Measurements from ENCODE around the gene SNX15.

SNX15 gene

DNA sequence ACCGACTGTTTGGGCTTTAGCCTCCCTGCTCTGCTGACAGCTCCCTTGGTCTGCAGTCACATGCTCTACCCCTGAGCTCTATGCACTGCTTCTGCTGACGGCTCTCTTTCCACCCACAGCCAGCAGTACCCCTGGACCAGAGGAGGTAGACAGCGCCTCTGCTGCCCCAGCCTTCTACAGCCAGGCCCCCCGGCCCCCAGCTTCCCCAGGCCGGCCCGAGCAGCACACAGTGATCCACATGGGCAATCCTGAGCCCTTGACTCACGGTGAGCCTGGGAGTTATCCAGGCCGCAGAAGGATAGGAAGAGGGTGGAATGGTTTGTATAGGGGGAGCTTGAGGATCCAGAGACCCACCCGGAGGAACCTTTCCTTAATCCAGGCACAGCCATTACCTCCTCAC lies 59.6 kb downstream of the SNX15 start:
- ATAC-seq (ENCODE audit: insufficient read depth, low read depth) (no peak), DNase-seq (no peak)
- H3K27ac ChIP-seq (ENCODE audit: low read length) = no peak overlapping the region

DNA sequence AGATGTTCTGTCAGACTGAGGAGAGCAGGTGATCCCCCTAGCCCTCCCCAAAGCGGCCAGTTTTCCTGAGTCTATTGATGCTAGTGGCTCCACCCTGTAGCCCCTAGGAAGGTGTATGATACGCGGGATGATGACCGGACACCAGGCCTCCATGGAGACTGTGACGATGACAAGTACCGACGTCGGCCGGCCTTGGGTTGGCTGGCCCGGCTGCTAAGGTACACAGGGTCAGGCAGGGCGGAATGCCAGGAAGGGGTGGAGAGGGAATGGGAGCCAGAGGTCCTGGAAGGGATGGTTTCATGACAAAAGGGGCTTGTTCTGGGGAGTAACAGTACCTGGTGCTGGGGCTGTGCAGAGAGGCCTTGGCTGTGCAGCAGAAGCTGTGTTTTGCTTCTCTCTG lies 60.0 kb downstream of the SNX15 start:
- ATAC-seq (ENCODE audit: insufficient read depth, low read depth) (no peak), DNase-seq (no peak)
- Histone ChIP-seq H2AFZ (ENCODE audit: low read depth, low read length) (no peak overlapping the region), H3K4me1 (ENCODE audit: insufficient read depth, low read length) (peaks cover 26% of the 10 kb centered on the region), H3K9ac (ENCODE audit: low read depth, low read length) (no peak overlapping the region), H3K27ac (ENCODE audit: low read length) (no peak overlapping the region), H3K27me3 (ENCODE audit: insufficient read depth, low read length, poor library complexity) (no peaks in the 10 kb centered on the region), H3K9me3 (ENCODE audit: insufficient read depth, low read length, severe bottlenecking) (no peaks in the 10 kb centered on the region), H3K36me3 (ENCODE audit: insufficient read depth, low read length) (peaks cover 57% of the 10 kb centered on the region), H3K4me3 (ENCODE audit: low read depth in 1 of 2, low read length in 2 of 2) (no peak overlapping the region), H4K20me1 (ENCODE audit: insufficient read depth, low read length) (peaks cover 9% of the 10 kb centered on the region), H3K79me2 (ENCODE audit: insufficient read depth, low read length) (peaks cover 37% of the 10 kb centered on the region), H3K4me2 (ENCODE audit: insufficient read depth, low read length) (no peak overlapping the region)
- TF ChIP-seq EZH2 (IDR thresholded peaks at IDR 0.05; ENCODE audit: borderline replicate concordance, low read depth, low read length, severe bottlenecking) = no peak
- TF ChIP-seq, protein P1, sequence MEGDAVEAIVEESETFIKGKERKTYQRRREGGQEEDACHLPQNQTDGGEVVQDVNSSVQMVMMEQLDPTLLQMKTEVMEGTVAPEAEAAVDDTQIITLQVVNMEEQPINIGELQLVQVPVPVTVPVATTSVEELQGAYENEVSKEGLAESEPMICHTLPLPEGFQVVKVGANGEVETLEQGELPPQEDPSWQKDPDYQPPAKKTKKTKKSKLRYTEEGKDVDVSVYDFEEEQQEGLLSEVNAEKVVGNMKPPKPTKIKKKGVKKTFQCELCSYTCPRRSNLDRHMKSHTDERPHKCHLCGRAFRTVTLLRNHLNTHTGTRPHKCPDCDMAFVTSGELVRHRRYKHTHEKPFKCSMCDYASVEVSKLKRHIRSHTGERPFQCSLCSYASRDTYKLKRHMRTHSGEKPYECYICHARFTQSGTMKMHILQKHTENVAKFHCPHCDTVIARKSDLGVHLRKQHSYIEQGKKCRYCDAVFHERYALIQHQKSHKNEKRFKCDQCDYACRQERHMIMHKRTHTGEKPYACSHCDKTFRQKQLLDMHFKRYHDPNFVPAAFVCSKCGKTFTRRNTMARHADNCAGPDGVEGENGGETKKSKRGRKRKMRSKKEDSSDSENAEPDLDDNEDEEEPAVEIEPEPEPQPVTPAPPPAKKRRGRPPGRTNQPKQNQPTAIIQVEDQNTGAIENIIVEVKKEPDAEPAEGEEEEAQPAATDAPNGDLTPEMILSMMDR (IDR thresholded peaks at IDR 0.05; ENCODE audit: borderline replicate concordance, extremely low read depth, low read length, poor library complexity, severe bottlenecking) = no peak

More for the DNA sequence above, 59.6 kb downstream of the SNX15 start:
- no peak for TF ChIP-seq EZH2 (IDR thresholded peaks at IDR 0.05; ENCODE audit: borderline replicate concordance, low read depth, low read length, severe bottlenecking)
- TF ChIP-seq, protein P1 (IDR thresholded peaks at IDR 0.05; ENCODE audit: borderline replicate concordance, extremely low read depth, low read length, poor library complexity, severe bottlenecking) = no peak
- no peak overlapping the region for H3K4me3 ChIP-seq (ENCODE audit: low read depth in 1 of 2, low read length in 2 of 2)
- peaks cover 30% of the 10 kb centered on the region for H3K4me1 ChIP-seq (ENCODE audit: insufficient read depth, low read length)
- H2AFZ ChIP-seq (ENCODE audit: low read depth, low read length) = no peak overlapping the region
- no peak overlapping the region for H3K9ac ChIP-seq (ENCODE audit: low read depth, low read length)
- peaks cover 13% of the 10 kb centered on the region for H4K20me1 ChIP-seq (ENCODE audit: insufficient read depth, low read length)
- peaks cover 41% of the 10 kb centered on the region for H3K79me2 ChIP-seq (ENCODE audit: insufficient read depth, low read length)
- H3K9me3 ChIP-seq (ENCODE audit: insufficient read depth, low read length, severe bottlenecking) = no peaks in the 10 kb centered on the region
- H3K36me3 ChIP-seq (ENCODE audit: insufficient read depth, low read length) = peaks cover 61% of the 10 kb centered on the region
- H3K27me3 ChIP-seq (ENCODE audit: insufficient read depth, low read length, poor library complexity) = no peaks in the 10 kb centered on the region
- H3K4me2 ChIP-seq (ENCODE audit: insufficient read depth, low read length) = no peak overlapping the region

DNA sequence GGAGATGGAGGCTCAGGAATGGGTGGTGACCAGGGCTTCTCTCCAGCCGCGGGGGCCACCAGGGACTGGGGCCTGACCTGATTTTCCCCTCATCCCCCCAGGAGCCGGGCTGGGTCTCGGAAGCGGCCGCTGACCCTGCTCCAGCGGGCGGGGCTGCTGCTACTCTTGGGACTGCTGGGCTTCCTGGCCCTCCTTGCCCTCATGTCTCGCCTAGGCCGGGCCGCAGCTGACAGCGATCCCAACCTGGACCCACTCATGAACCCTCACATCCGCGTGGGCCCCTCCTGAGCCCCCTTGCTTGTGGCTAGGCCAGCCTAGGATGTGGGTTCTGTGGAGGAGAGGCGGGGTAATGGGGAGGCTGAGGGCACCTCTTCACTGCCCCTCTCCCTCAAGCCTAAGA lies 60.6 kb downstream of the SNX15 start:
- Histone ChIP-seq H3K4me2 (ENCODE audit: insufficient read depth, low read length) (no peak overlapping the region), H3K27me3 (ENCODE audit: insufficient read depth, low read length, poor library complexity) (no peaks in the 10 kb centered on the region), H3K36me3 (ENCODE audit: insufficient read depth, low read length) (peaks cover 51% of the 10 kb centered on the region), H3K4me1 (ENCODE audit: insufficient read depth, low read length) (peaks cover 20% of the 10 kb centered on the region), H3K79me2 (ENCODE audit: insufficient read depth, low read length) (peaks cover 31% of the 10 kb centered on the region), H2AFZ (ENCODE audit: low read depth, low read length) (no peak overlapping the region), H3K9ac (ENCODE audit: low read depth, low read length) (no peak overlapping the region), H3K9me3 (ENCODE audit: insufficient read depth, low read length, severe bottlenecking) (no peaks in the 10 kb centered on the region), H4K20me1 (ENCODE audit: insufficient read depth, low read length) (peaks cover 9% of the 10 kb centered on the region), H3K4me3 (ENCODE audit: low read depth in 1 of 2, low read length in 2 of 2) (no peak overlapping the region), H3K27ac (ENCODE audit: low read length) (no peak overlapping the region)
- DNase-seq (no peak), ATAC-seq (ENCODE audit: insufficient read depth, low read depth) (no peak)
- TF ChIP-seq EZH2 (IDR thresholded peaks at IDR 0.05; ENCODE audit: borderline replicate concordance, low read depth, low read length, severe bottlenecking) = no peak
- TF ChIP-seq, protein P1 (IDR thresholded peaks at IDR 0.05; ENCODE audit: borderline replicate concordance, extremely low read depth, low read length, poor library complexity, severe bottlenecking) = no peak

- Histone ChIP-seq H3K4me3 (ENCODE audit: low read depth in 1 of 2, low read length in 2 of 2) (no peak overlapping the region), H3K9me3 (ENCODE audit: insufficient read depth, low read length, severe bottlenecking) (no peaks in the 10 kb centered on the region), H3K4me2 (ENCODE audit: insufficient read depth, low read length) (no peak overlapping the region), H3K27me3 (ENCODE audit: insufficient read depth, low read length, poor library complexity) (no peaks in the 10 kb centered on the region), H3K4me1 (ENCODE audit: insufficient read depth, low read length) (peaks cover 13% of the 10 kb centered on the region), H3K79me2 (ENCODE audit: insufficient read depth, low read length) (peaks cover 14% of the 10 kb centered on the region), H2AFZ (ENCODE audit: low read depth, low read length) (no peak overlapping the region), H3K36me3 (ENCODE audit: insufficient read depth, low read length) (peaks cover 42% of the 10 kb centered on the region), H3K9ac (ENCODE audit: low read depth, low read length) (no peak overlapping the region), H3K27ac (ENCODE audit: low read length) (no peak overlapping the region), H4K20me1 (ENCODE audit: insufficient read depth, low read length) (peaks cover 3% of the 10 kb centered on the region)
- DNase-seq (no peak), ATAC-seq (ENCODE audit: insufficient read depth, low read depth) (no peak)
- TF ChIP-seq, protein P1 (IDR thresholded peaks at IDR 0.05; ENCODE audit: borderline replicate concordance, extremely low read depth, low read length, poor library complexity, severe bottlenecking) = no peak
- TF ChIP-seq EZH2 (IDR thresholded peaks at IDR 0.05; ENCODE audit: borderline replicate concordance, low read depth, low read length, severe bottlenecking) = no peak
Observed at GRCh38 chr11:65089621-65090020, 62.4 kb downstream of the SNX15 start.
